SIG-M5 treated with dmso at 0.1 percent for 504 hours (cell line): ENCODE measurements around the gene GNB2.

Experiments used
- DNase-seq: peaks from one replicate; lab custom pipeline; 2025; ENCODE audit not compliant: unreplicated experiment; lab: John Stamatoyannopoulos, UW

GNB2 gene

GRCh38 chr7:100673302-100673941 is at the start of gene GNB2:
TSS of gene GNB2 (plus strand) at chr7:100673740. CDS start at chr7:100676266, 2,526 bp downstream.
- peak; percentile 94 for DNase-seq

GRCh38 chr7:100623951-100624824 is 49.4 kb upstream of the GNB2 start:
- DNase-seq, result no peak

DNA sequence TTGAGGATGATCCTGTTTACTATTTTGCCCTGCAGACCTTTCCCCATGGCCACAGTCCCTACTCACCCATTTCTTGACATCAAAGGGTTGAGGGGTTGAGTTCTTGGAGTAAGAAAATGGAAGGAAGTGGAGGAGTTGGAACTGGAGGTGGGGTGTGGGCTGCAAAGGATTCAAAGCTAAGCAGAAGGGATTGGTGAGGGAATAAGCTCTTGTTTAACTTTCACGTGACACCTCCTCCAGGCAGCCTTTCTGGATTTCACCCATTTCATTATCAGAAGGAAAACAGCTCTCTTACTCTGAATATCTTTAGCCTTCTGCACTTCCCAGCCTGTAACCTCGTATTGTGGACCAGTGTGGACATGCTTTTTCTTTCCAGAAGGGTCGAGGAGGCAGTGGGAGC is 47.5 kb upstream of the GNB2 start:
- no peak for DNase-seq

DNA sequence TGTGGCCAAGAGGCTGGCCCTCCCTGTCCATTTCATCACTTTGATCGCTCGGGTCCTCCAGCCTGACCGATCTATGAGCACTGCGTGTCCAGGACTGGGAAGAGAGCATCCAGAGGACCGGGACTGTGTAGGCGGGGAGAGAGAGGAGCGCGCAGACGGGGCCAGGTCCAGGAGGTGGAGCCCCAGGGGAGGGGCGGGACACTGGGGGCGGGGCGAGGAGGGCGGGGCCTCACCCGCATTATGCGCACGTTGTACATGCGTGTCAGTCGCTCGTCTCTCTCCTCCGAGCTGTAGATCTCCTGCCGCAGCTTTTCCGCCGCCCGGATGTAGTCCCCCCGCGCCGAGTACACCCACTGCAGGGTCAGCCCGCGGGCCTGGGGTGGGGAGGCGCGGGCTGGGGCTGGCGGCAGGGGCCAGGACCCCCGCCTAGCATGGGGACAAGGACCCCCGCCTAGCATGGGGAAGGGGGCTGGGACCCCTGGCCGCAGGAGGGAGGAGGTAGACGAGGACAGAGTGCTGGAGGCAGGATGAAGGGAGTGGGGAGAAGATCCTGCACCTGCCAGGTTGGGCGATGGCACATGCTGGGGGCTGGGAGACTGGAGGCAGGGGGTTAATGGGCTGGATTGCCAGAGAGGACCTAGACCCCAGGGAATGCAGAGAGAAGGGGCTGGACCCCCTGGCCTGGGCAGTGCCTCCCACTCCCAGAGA is 46.9 kb upstream of the GNB2 start:
- peak; percentile 82 for DNase-seq

DNA sequence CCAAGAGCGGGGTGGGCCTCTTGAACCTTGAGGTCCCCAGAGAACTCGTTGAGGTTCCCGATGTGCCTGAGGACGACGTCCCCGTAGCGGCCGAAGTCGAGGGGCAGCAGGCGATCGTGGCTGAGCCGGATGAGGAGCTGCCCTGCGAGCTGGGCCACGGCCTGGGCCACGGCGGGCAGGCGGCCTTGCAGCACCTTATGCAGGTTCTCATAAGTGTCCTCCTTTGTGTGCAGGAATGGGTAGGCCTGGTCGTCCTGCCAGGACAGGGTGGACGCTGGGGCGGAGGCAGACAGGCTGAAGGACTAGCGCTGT is 46.3 kb upstream of the GNB2 start:
- no peak for DNase-seq

- DNase-seq, result peak; percentile 40
Measured at GRCh38 chr7:100629117-100629716, 44.3 kb upstream of the GNB2 start.

- DNase-seq, result no peak
Measured at GRCh38 chr7:100630066-100630465, 43.5 kb upstream of the GNB2 start.

DNA sequence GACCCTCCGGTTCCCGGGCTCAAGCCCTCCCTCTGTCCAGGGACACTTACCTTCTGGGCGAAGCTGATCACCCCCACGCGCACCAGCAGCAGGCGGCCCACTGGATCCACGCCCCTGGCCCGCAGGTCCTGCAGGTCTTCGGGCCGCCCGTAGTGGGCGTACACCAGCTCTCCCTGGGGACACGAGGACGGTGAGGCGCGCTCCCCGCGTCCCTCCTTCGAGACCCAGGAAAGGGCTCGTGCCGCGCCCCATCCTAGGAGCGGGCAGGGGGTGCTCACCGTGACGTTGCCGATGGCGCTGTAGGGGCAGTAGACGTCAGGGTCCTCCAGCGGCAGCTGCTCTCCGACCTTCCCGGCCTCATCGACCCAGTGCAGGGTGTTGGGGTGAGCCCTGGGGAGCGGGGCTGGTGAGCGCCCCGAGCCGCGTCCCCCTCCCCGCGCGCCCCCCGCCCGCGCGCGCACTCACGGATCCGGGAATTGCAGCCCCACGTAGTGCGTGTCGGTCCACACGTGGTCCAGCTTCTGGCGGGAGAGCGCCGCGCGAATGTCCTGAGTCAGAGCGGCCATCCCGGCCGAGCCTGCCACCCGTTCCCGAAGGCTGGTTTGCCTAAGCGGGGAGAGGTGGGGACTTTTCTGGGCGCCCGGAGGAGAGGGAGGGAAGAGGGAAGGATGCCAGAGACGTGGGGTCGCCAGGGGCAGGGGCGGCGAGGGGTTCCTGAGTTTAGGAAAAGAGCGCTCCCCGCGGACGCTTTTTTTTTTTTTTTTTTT is 40.4 kb upstream of the GNB2 start:
- DNase-seq, result peak; percentile 60

- no peak for DNase-seq
Measured at GRCh38 chr7:100639995-100640516, 33.5 kb upstream of the GNB2 start.

- no peak for DNase-seq
Measured at GRCh38 chr7:100640517-100641440, 32.8 kb upstream of the GNB2 start.

DNA sequence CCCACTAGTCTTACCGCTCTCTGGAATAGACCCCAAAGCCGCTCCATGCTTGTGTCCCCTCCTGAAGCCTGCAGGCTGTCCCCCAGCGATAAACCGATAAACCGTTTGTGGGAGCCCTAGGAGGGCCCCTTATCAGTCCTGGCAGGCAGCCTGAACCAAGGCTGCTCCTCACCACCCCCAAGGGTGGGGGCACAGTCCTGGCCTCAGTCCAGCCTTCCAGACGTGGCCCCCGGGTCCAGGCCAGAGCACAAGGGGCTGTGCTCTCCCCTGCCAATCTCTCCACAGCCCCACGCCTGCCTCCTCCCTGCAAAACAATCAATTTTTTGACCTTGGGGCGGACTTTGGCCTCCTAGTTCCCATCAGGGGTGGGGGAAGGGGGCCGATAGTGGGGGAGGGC is 32.1 kb upstream of the GNB2 start, which contains the start of gene TFR2:
TFR2 (minus strand) TSS at position 90 of the 397 bp plus-strand sequence; CDS start at position 47, 43 bp downstream.
- no peak for DNase-seq

GRCh38 chr7:100641860-100642533 is 31.5 kb upstream of the GNB2 start:
- DNase-seq, result no peak

DNA sequence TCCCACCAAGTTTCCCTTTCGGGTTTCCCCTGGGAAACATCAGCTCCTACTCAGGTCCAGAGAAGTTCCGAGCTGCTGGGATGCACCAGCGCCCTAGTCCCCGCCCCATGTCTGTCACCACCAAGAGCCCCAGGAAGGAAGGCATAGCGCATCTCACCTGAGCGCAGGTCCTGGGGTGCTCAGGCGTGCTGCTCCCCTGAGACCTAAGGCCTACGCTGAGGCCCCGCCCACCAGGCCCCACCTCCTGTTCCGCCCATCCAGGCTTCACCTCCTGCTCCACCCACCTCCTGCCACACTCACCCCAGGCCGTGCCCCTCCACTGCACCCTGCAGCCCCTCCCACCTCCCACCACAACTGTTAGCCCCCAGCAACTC is 31.0 kb upstream of the GNB2 start:
- no peak for DNase-seq

DNA sequence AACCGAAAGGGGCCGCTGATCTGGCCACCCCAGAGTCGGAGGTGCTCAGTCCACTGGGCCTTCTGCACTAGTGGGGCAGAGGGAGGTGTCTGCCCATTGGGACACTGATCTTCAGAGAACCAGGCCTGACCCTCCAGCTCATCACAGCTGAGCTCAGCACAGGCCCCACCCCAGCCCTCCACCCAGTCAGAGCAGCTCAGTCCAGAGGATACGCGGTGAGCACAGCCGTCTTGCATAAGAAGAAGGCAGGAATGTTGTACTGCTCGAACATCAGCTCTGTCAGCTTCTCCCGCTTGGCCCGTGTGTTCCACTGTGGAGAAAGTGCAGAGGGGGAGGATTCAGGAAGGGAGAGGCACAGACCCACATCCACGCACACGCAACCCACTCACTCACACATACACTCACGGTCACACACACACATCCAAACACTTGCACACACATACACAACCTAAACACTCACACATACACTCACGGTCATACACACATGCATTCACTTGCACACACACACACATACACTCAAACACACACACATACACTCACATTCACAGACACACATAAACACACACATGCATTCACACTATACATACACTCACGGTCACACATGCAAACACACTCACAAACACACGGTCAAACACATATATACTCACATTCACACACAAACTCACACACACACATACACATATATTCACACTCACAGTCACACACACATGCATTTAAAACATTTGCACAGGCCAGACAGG is 23.5 kb upstream of the GNB2 start:
- no peak for DNase-seq

- no peak for DNase-seq
Measured at GRCh38 chr7:100654908-100655831, 18.4 kb upstream of the GNB2 start.

GRCh38 chr7:100655908-100656674 is 17.4 kb upstream of the GNB2 start, which contains the start of gene ACTL6B:
TSS of gene ACTL6B (minus strand) at chr7:100656448. CDS start at chr7:100656354, 94 bp downstream.
- DNase-seq, result no peak
